Mesendoderm (in vitro differentiated cells): ENCODE results near the gene ECHDC3.

Experiments
- DNase-seq: peaks from one replicate; pipeline ENCODE4 v3.0.0; 2013
- H2AK5ac ChIP-seq: 2 replicates; pipeline ENCODE4 v1.6.1; 2013; ENCODE audit warnings: low read length, inconsistent platforms
- H2BK120ac ChIP-seq: 2 replicates; pipeline ENCODE4 v1.6.1; 2013; ENCODE audit warnings: low read depth, mild to moderate bottlenecking, low read length, moderate library complexity, mixed read lengths
- H2BK15ac ChIP-seq: replicated peaks from 2 replicates; pipeline ENCODE4 v1.6.1; 2013; ENCODE audit warnings: low read depth, mild to moderate bottlenecking, moderate library complexity
- H2BK5ac ChIP-seq: 2 replicates; pipeline ENCODE4 v1.6.1; 2013; ENCODE audit warnings: low read length, inconsistent platforms
- H3K18ac ChIP-seq: 2 replicates; pipeline ENCODE4 v1.6.1; 2013; ENCODE audit warnings: mild to moderate bottlenecking, low read length, mixed read lengths
- H3K23ac ChIP-seq: one replicate; pipeline ENCODE4 v1.6.1; 2013; ENCODE audit warnings: low read length
- H3K27ac ChIP-seq: 2 replicates; pipeline ENCODE4 v1.5.1; 2013; ENCODE audit warnings: low read depth, mild to moderate bottlenecking, inconsistent platforms, low read length, moderate library complexity
- H3K27me3 ChIP-seq: 2 replicates; pipeline ENCODE4 v1.6.1; 2013; ENCODE audit warnings: low read length, control low read depth, mild to moderate bottlenecking, inconsistent platforms; ENCODE audit not compliant: insufficient read depth, poor library complexity
- H3K36me3 ChIP-seq: 2 replicates; pipeline ENCODE4 v1.6.1; 2013; ENCODE audit warnings: low read length, inconsistent platforms; ENCODE audit not compliant: control insufficient read depth, insufficient read depth
- H3K4ac ChIP-seq: one replicate; pipeline ENCODE4 v1.6.1; 2013; ENCODE audit warnings: low read depth, mild to moderate bottlenecking, low read length, moderate library complexity
- H3K4me1 ChIP-seq: 2 replicates; pipeline ENCODE4 v1.6.1; 2013; ENCODE audit warnings: low read depth, low read length, inconsistent platforms; ENCODE audit not compliant: control insufficient read depth
- H3K4me2 ChIP-seq: 2 replicates; pipeline ENCODE4 v1.6.1; 2013; ENCODE audit warnings: low read length
- H3K4me3 ChIP-seq: 2 replicates; pipeline ENCODE4 v1.5.1; 2013; ENCODE audit warnings: mild to moderate bottlenecking, low read length
- H3K56ac ChIP-seq: one replicate; pipeline ENCODE4 v1.6.1; 2013; ENCODE audit warnings: low read length
- H3K79me1 ChIP-seq: 2 replicates; pipeline ENCODE4 v1.6.1; 2013; ENCODE audit warnings: low read length, inconsistent platforms
- H3K79me2 ChIP-seq: 2 replicates; pipeline ENCODE4 v1.6.1; 2013; ENCODE audit warnings: mild to moderate bottlenecking, low read length; ENCODE audit not compliant: control insufficient read depth, insufficient read depth
- H3K9ac ChIP-seq: 2 replicates; pipeline ENCODE4 v1.6.1; 2013; ENCODE audit warnings: low read length, inconsistent platforms
- H4K5ac ChIP-seq: one replicate; pipeline ENCODE4 v1.6.1; 2013; ENCODE audit warnings: low read length
- H4K8ac ChIP-seq: one replicate; pipeline ENCODE4 v1.6.1; 2013; ENCODE audit warnings: low read depth, mild to moderate bottlenecking, control low read depth, low read length, moderate library complexity
- WGBS: extraction: QIAGEN DNeasy Blood & Tissue Kit; methylation state at CpG from one replicate; pipeline ENCODE4 v1.1.7; 2013; ENCODE audit warnings: low lambda C conversion rate, missing lambda C conversion rate; ENCODE audit not compliant: insufficient coverage; ENCODE audit errors: extremely low coverage; 5-methylcytosine and 5-hydroxymethylcytosine counted together

Gene ECHDC3

GRCh38 chr10:11720260-11720741, 21.9 kb upstream of the ECHDC3 start:
- no peak overlapping the region for H3K9ac ChIP-seq
- no peak overlapping the region for H4K8ac ChIP-seq
- no peak overlapping the region for H3K4me2 ChIP-seq
- no peak overlapping the region for H2BK120ac ChIP-seq
- no peaks in the 10 kb centered on the region for H3K79me1 ChIP-seq
- H3K23ac ChIP-seq: no peak overlapping the region
- WGBS: no CpG with 5 or more reads among the region's 11 CpGs
- H3K79me2 ChIP-seq: no peaks in the 10 kb centered on the region
- no peak overlapping the region for H2BK5ac ChIP-seq
- H3K56ac ChIP-seq: no peak overlapping the region
- no peak overlapping the region for H3K4me3 ChIP-seq
- no peak overlapping the region for H3K18ac ChIP-seq
- no peak overlapping the region for H2AK5ac ChIP-seq
- DNase-seq: no peak
- no peaks in the 10 kb centered on the region for H3K27me3 ChIP-seq
- H3K4ac ChIP-seq: no peak overlapping the region
- no peaks in the 10 kb centered on the region for H3K36me3 ChIP-seq
- H3K27ac ChIP-seq: no peak overlapping the region
- no peaks in the 10 kb centered on the region for H3K4me1 ChIP-seq
- no peak overlapping the region for H2BK15ac ChIP-seq
- H4K5ac ChIP-seq: no peak overlapping the region

GRCh38 chr10:11721806-11722205, 20.4 kb upstream of the ECHDC3 start:
- no peak for DNase-seq
- H2AK5ac ChIP-seq: no peak overlapping the region
- WGBS: no CpG with 5 or more reads among the region's 3 CpGs
- no peak overlapping the region for H3K9ac ChIP-seq
- no peaks in the 10 kb centered on the region for H3K36me3 ChIP-seq
- no peak overlapping the region for H3K23ac ChIP-seq
- H3K4me1 ChIP-seq: no peaks in the 10 kb centered on the region
- H2BK15ac ChIP-seq: no peak overlapping the region
- H3K27me3 ChIP-seq: no peaks in the 10 kb centered on the region
- no peaks in the 10 kb centered on the region for H3K79me1 ChIP-seq
- H3K27ac ChIP-seq: no peak overlapping the region
- H2BK120ac ChIP-seq: no peak overlapping the region
- no peak overlapping the region for H4K8ac ChIP-seq
- H3K18ac ChIP-seq: no peak overlapping the region
- H4K5ac ChIP-seq: no peak overlapping the region
- no peak overlapping the region for H3K4ac ChIP-seq
- no peaks in the 10 kb centered on the region for H3K79me2 ChIP-seq
- H2BK5ac ChIP-seq: no peak overlapping the region
- H3K4me3 ChIP-seq: no peak overlapping the region
- no peak overlapping the region for H3K4me2 ChIP-seq
- H3K56ac ChIP-seq: no peak overlapping the region

GRCh38 chr10:11723359-11723758, 18.8 kb upstream of the ECHDC3 start:
- H3K4me3 ChIP-seq: no peak overlapping the region
- H4K5ac ChIP-seq: no peak overlapping the region
- H3K9ac ChIP-seq: no peak overlapping the region
- no peak overlapping the region for H3K4me2 ChIP-seq
- H2BK5ac ChIP-seq: no peak overlapping the region
- H2BK15ac ChIP-seq: no peak overlapping the region
- H4K8ac ChIP-seq: no peak overlapping the region
- H2AK5ac ChIP-seq: no peak overlapping the region
- no peaks in the 10 kb centered on the region for H3K27me3 ChIP-seq
- H3K27ac ChIP-seq: no peak overlapping the region
- H3K18ac ChIP-seq: no peak overlapping the region
- H3K79me2 ChIP-seq: no peaks in the 10 kb centered on the region
- no peak overlapping the region for H3K4ac ChIP-seq
- no peak for DNase-seq
- H3K56ac ChIP-seq: no peak overlapping the region
- no CpG with 5 or more reads among the region's 5 CpGs for WGBS
- H2BK120ac ChIP-seq: no peak overlapping the region
- H3K4me1 ChIP-seq: no peaks in the 10 kb centered on the region
- no peaks in the 10 kb centered on the region for H3K36me3 ChIP-seq
- H3K79me1 ChIP-seq: no peaks in the 10 kb centered on the region
- no peak overlapping the region for H3K23ac ChIP-seq

- H4K5ac ChIP-seq: no peak overlapping the region
Measured at GRCh38 chr10:11724938-11725776, 17.0 kb upstream of the ECHDC3 start.

GRCh38 chr10:11725912-11726311, 16.3 kb upstream of the ECHDC3 start:
- Histone ChIP-seq H3K79me2 (no peaks in the 10 kb centered on the region), H3K79me1 (no peaks in the 10 kb centered on the region), H4K8ac (no peak overlapping the region), H3K4me3 (no peak overlapping the region), H4K5ac (no peak overlapping the region), H2AK5ac (no peak overlapping the region), H3K4ac (no peak overlapping the region), H2BK5ac (no peak overlapping the region), H3K27ac (no peak overlapping the region), H3K56ac (no peak overlapping the region), H3K18ac (no peak overlapping the region), H2BK120ac (no peak overlapping the region), H3K4me1 (no peaks in the 10 kb centered on the region), H3K23ac (no peak overlapping the region), H2BK15ac (no peak overlapping the region), H3K9ac (no peak overlapping the region), H3K27me3 (no peaks in the 10 kb centered on the region), H3K4me2 (no peak overlapping the region), H3K36me3 (no peaks in the 10 kb centered on the region)
- no peak for DNase-seq
- WGBS: no CpG with 5 or more reads among the region's 10 CpGs

More at GRCh38 chr10:11724938-11725776, 17.0 kb upstream of the ECHDC3 start:
- no peaks in the 10 kb centered on the region for H3K79me1 ChIP-seq
- no peak overlapping the region for H3K56ac ChIP-seq
- no peaks in the 10 kb centered on the region for H3K27me3 ChIP-seq
- no peaks in the 10 kb centered on the region for H3K79me2 ChIP-seq
- no peak overlapping the region for H2BK15ac ChIP-seq
- peak; percentile 64 for DNase-seq
- no peak overlapping the region for H3K4me2 ChIP-seq
- no peak overlapping the region for H2BK120ac ChIP-seq
- no peaks in the 10 kb centered on the region for H3K36me3 ChIP-seq
- no peak overlapping the region for H3K23ac ChIP-seq
- no peak overlapping the region for H3K18ac ChIP-seq
- no peak overlapping the region for H3K27ac ChIP-seq
- no CpG with 5 or more reads among the region's 20 CpGs for WGBS
- no peak overlapping the region for H3K4me3 ChIP-seq
- H2BK5ac ChIP-seq: no peak overlapping the region
- no peak overlapping the region for H3K4ac ChIP-seq
- no peak overlapping the region for H4K8ac ChIP-seq
- no peak overlapping the region for H2AK5ac ChIP-seq
- H3K4me1 ChIP-seq: no peaks in the 10 kb centered on the region
- H3K9ac ChIP-seq: no peak overlapping the region
